ENCODE data around the gene WNK2.
A peak's percentile ranks its signal among the peaks of the same experiment; 100 is the strongest.
"Not testable (repeated sequence)": the region's sequence is repeated elsewhere in the genome, so short reads cannot be mapped to it uniquely, and the experiment has no call there.

WNK2 gene

GRCh38 chr9:93183663-93184431 is at the start of gene WNK2:
TSS of gene WNK2 (plus strand) at chr9:93184139. CDS start at chr9:93184930, 791 bp downstream.
- DNase-seq, result peak; percentile 31

- DNase-seq, result no peak
Measured at GRCh38 chr9:93134740-93135444, 49.0 kb upstream of the WNK2 start.

- DNase-seq, result no peak
Measured at GRCh38 chr9:93136011-93136440, 47.9 kb upstream of the WNK2 start.

- no peak for DNase-seq
Measured at GRCh38 chr9:93137362-93137761, 46.6 kb upstream of the WNK2 start.

GRCh38 chr9:93138171-93138764 is 45.7 kb upstream of the WNK2 start:
- no peak for DNase-seq

- DNase-seq, result no peak
Measured at GRCh38 chr9:93139365-93140182, 44.4 kb upstream of the WNK2 start.

- DNase-seq, result no peak
Measured at GRCh38 chr9:93141771-93142483, 42.0 kb upstream of the WNK2 start.

- DNase-seq, result peak; percentile 71
Measured at GRCh38 chr9:93143830-93144530, 40.0 kb upstream of the WNK2 start.

GRCh38 chr9:93146696-93147095 is 37.2 kb upstream of the WNK2 start:
- DNase-seq, result not testable (repeated sequence)

- DNase-seq, result no peak
Measured at GRCh38 chr9:93147632-93148031, 36.3 kb upstream of the WNK2 start.

- DNase-seq, result no peak
Measured at GRCh38 chr9:93148721-93149120, 35.2 kb upstream of the WNK2 start.

GRCh38 chr9:93149361-93149760 is 34.6 kb upstream of the WNK2 start:
- no peak for DNase-seq

GRCh38 chr9:93151097-93151784 is 32.7 kb upstream of the WNK2 start:
- DNase-seq, result no peak

- DNase-seq, result no peak
Measured at GRCh38 chr9:93154293-93154903, 29.5 kb upstream of the WNK2 start.

GRCh38 chr9:93155716-93156474 is 28.0 kb upstream of the WNK2 start:
- DNase-seq, result no peak

GRCh38 chr9:93156475-93157008 is 27.4 kb upstream of the WNK2 start:
- peak; percentile 9 for DNase-seq

GRCh38 chr9:93159601-93160471 is 24.1 kb upstream of the WNK2 start:
- DNase-seq, result peak; percentile 45

GRCh38 chr9:93161786-93162562 is 22.0 kb upstream of the WNK2 start:
- no peak for DNase-seq
